Bronchial epithelial cell (primary cell): Measurements from ENCODE around the gene DELE1. TPM values are rescaled to one million over a fixed set of nuclear protein-coding genes. Genes with fewer than 3 reads are reported as not detected.

Experiments used
- DNase-seq: peaks from one replicate; pipeline ENCODE4 v3.0.0-alpha.2; 2010; ENCODE audit warnings: low read depth
- FAIRE-seq: peaks from 2 replicates; lab custom pipeline; 2011; peaks lifted over from hg19 to GRCh38; lab: Jason Lieb, UNC
- H3K27me3 ChIP-seq: 2 replicates; pipeline ENCODE4 v1.5.1; 2011; ENCODE audit warnings: low read length; ENCODE audit not compliant: control insufficient read depth, insufficient read depth
- H3K36me3 ChIP-seq: 2 replicates; pipeline ENCODE4 v1.5.1; 2011; ENCODE audit warnings: low read length; ENCODE audit not compliant: control insufficient read depth, insufficient read depth
- H3K4me3 ChIP-seq: 2 replicates; pipeline ENCODE4 v1.5.1; 2011; ENCODE audit warnings: mild to moderate bottlenecking, low read depth, low read length, control low read depth
- CTCF ChIP-seq: IDR thresholded peaks from 2 replicates; pipeline ENCODE4 v1.5.1; 2011; ENCODE audit warnings: mild to moderate bottlenecking, moderate library complexity, low read length, control low read depth, inconsistent platforms; ENCODE audit not compliant: insufficient read depth, severe bottlenecking
- total RNA-seq: library from RNA; depleted of rRNA; stranded (reverse); fragments of >200 nt; gene quantifications from 2 replicates; pipeline ENCODE4 v1.2.1, GENCODE V29; 2014

The DELE1 gene
- total RNA-seq, 1 donor from 2014 or later: 14.0 TPM

- Histone ChIP-seq H3K4me3 (no peak overlapping the region), H3K27me3 (no peaks in the 10 kb centered on the region), H3K36me3 (peaks cover 30% of the 10 kb centered on the region)
- DNase-seq (no peak), FAIRE-seq (no peak)
- TF ChIP-seq CTCF: no peak
These were observed 9.5 kb downstream of the DELE1 start for GRCh38 chr5:141933151-141933550.

- peaks cover 29% of the 10 kb centered on the region for H3K36me3 ChIP-seq
- DNase-seq: no peak
- no peak for TF ChIP-seq CTCF
- no peaks in the 10 kb centered on the region for H3K27me3 ChIP-seq
- no peak overlapping the region for H3K4me3 ChIP-seq
- no peak for FAIRE-seq
These were observed 10.6 kb downstream of the DELE1 start for GRCh38 chr5:141934099-141934844.

GRCh38 chr5:141935538-141935937, 11.9 kb downstream of the DELE1 start:
- Histone ChIP-seq H3K27me3 (no peaks in the 10 kb centered on the region), H3K4me3 (no peak overlapping the region), H3K36me3 (peaks cover 23% of the 10 kb centered on the region)
- peak; percentile 68 for FAIRE-seq
- TF ChIP-seq CTCF: no peak
- peak; percentile 83 for DNase-seq

GRCh38 chr5:141940695-141941271, 17.1 kb downstream of the DELE1 start:
- H3K27me3 ChIP-seq: no peaks in the 10 kb centered on the region
- TF ChIP-seq CTCF: no peak
- DNase-seq (no peak), FAIRE-seq (no peak)
- no peak overlapping the region for H3K4me3 ChIP-seq
- peaks cover 13% of the 10 kb centered on the region for H3K36me3 ChIP-seq

- Histone ChIP-seq H3K36me3 (peaks cover 11% of the 10 kb centered on the region), H3K4me3 (no peak overlapping the region), H3K27me3 (no peaks in the 10 kb centered on the region)
- TF ChIP-seq CTCF: no peak
- FAIRE-seq (no peak), DNase-seq (peak; percentile 29)
These were observed 17.6 kb downstream of the DELE1 start for GRCh38 chr5:141941307-141941706.

GRCh38 chr5:141941779-141942178, 18.1 kb downstream of the DELE1 start:
- DNase-seq: no peak
- FAIRE-seq: no peak
- Histone ChIP-seq H3K36me3 (peaks cover 10% of the 10 kb centered on the region), H3K4me3 (no peak overlapping the region), H3K27me3 (no peaks in the 10 kb centered on the region)
- no peak for TF ChIP-seq CTCF
